Measurements from ENCODE around the gene CSNK1E.

The CSNK1E gene

DNA sequence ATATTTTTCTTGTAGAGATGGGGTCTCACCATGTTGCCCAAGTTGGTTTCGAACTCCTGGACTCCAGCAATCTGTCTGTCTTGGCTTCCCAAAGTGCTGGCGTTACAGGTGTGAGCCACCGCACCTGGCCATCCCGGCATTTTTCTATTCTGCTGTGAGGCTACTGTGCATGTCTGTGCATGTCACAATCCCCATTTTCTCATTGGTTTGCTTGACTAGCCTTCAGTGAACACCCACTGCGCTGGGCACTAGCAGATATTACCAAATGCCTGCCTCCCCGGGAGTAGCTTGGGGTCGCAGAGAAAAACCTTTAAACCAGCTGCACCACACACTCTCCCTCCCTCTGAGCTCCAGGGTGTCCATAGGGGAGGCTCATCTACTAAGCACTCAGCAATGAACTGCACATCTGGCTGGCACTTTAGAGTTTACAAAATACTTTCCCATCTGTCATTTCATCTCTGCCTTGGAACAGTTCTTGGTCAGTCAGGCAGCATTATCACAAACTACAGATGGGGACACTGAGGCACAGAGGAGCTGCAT lies 4.9 kb downstream of the CSNK1E start:
- H3K9ac ChIP-seq (ENCODE audit: low read length), result no peak overlapping the region
- no peak overlapping the region for H3K27ac ChIP-seq (ENCODE audit: low read length)

DNA sequence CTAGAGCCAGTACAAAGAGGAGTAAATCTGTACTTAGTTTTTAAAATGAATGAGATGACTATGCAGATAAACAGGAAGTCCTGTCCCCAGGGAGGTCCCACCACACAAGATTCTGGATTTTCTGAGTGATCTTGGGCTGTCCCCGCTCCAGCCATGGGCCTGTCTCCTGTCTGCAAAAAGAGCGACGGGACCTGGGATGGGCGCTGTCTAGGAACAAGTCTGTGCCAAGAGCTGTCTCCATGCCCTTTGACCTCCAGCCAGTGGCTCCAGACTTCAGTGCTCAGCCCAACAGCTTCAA lies 6.0 kb downstream of the CSNK1E start:
- Histone ChIP-seq H3K27me3 (ENCODE audit: low read depth, low read length) (no peaks in the 10 kb centered on the region), H3K36me3 (replicated peaks; ENCODE audit: low read depth, low read length) (peaks cover 52% of the 10 kb centered on the region), H3K9me3 (ENCODE audit: insufficient read depth, low read length) (no peaks in the 10 kb centered on the region), H3K4me1 (ENCODE audit: low read length) (peaks cover 93% of the 10 kb centered on the region), H2AFZ (ENCODE audit: low read depth, low read length) (no peak overlapping the region), H3K4me2 (ENCODE audit: low read length) (peak overlapping the region; percentile 68), H4K20me1 (ENCODE audit: insufficient read depth, low read length) (peaks cover 82% of the 10 kb centered on the region), H3K4me3 (ENCODE audit: low read length) (peak overlapping the region; percentile 23; the same call in 1 of the 2 replicates), H3K79me2 (ENCODE audit: low read length) (peaks cover 95% of the 10 kb centered on the region), H3K27ac (ENCODE audit: low read length) (peak overlapping the region; percentile 94), H3K9ac (ENCODE audit: low read length) (no peak overlapping the region)
- TF ChIP-seq, protein P1, sequence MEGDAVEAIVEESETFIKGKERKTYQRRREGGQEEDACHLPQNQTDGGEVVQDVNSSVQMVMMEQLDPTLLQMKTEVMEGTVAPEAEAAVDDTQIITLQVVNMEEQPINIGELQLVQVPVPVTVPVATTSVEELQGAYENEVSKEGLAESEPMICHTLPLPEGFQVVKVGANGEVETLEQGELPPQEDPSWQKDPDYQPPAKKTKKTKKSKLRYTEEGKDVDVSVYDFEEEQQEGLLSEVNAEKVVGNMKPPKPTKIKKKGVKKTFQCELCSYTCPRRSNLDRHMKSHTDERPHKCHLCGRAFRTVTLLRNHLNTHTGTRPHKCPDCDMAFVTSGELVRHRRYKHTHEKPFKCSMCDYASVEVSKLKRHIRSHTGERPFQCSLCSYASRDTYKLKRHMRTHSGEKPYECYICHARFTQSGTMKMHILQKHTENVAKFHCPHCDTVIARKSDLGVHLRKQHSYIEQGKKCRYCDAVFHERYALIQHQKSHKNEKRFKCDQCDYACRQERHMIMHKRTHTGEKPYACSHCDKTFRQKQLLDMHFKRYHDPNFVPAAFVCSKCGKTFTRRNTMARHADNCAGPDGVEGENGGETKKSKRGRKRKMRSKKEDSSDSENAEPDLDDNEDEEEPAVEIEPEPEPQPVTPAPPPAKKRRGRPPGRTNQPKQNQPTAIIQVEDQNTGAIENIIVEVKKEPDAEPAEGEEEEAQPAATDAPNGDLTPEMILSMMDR (IDR thresholded peaks at IDR 0.05; ENCODE audit: low read depth, low read length), result no peak
- TF ChIP-seq EZH2phosphoT487 (IDR thresholded peaks at IDR 0.05; ENCODE audit: low read depth), result no peak

More for the DNA sequence above, 4.9 kb downstream of the CSNK1E start:
- H3K27me3 ChIP-seq (ENCODE audit: low read depth, low read length), result no peaks in the 10 kb centered on the region
- TF ChIP-seq, protein P1 (IDR thresholded peaks at IDR 0.05; ENCODE audit: low read depth, low read length), result no peak
- TF ChIP-seq EZH2phosphoT487 (IDR thresholded peaks at IDR 0.05; ENCODE audit: low read depth), result no peak
- peaks cover 85% of the 10 kb centered on the region for H4K20me1 ChIP-seq (ENCODE audit: insufficient read depth, low read length)
- H3K79me2 ChIP-seq (ENCODE audit: low read length), result peaks cover 98% of the 10 kb centered on the region
- peaks cover 82% of the 10 kb centered on the region for H3K4me1 ChIP-seq (ENCODE audit: low read length)
- no peak overlapping the region for H2AFZ ChIP-seq (ENCODE audit: low read depth, low read length)
- H3K4me3 ChIP-seq (ENCODE audit: low read length), result no peak overlapping the region
- H3K9me3 ChIP-seq (ENCODE audit: insufficient read depth, low read length), result no peaks in the 10 kb centered on the region
- H3K36me3 ChIP-seq (replicated peaks; ENCODE audit: low read depth, low read length), result peaks cover 53% of the 10 kb centered on the region
- peak overlapping the region; percentile 68; the same call in 1 of the 2 replicates for H3K4me2 ChIP-seq (ENCODE audit: low read length)

DNA sequence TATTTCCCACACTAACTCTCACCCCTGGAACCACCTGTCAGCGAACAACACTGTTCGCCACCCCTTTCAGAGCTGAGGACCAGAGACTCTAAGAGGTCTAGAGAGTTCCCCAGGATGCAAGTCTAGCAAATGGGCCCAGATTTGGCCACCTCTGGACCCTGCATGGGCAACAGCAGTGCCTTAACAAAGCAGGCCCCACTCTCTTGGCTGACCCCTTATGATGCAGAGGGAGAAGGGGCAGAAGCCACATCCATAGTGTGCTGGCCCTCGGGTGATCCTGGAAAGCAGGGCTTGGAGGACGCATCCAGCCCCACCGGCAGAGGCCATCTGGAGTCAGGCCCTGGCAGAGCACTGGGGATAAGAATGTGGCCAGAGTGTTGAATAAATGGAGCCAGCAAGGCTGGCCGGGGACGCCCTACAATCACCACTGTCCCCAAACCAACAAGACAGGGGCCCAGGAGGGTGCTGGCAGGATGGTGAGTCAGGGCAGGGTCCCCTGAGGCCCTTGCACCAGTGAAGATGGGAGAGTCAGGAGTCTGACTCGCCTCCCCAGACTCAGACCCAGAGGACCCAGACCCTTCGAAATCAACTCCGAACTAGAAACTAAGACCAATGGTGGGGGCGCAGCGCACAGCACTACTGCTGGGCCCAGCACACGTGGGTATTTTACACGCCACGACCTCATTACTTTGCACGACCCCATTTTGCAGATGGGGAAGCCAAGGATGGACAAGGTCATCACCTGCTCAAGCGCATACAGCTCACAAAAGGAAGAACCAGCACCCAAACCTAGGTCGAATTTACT lies 6.5 kb downstream of the CSNK1E start:
- Histone ChIP-seq H3K4me1 (ENCODE audit: low read length) (peaks cover 98% of the 10 kb centered on the region), H3K36me3 (replicated peaks; ENCODE audit: low read depth, low read length) (peaks cover 50% of the 10 kb centered on the region), H3K4me3 (ENCODE audit: low read length) (peak overlapping the region; percentile 23; the same call in 1 of the 2 replicates), H3K27me3 (ENCODE audit: low read depth, low read length) (no peaks in the 10 kb centered on the region), H3K9ac (ENCODE audit: low read length) (0 out of 2 replicates have a peak overlapping the region, but pooled peaks have one; percentile 4), H3K79me2 (ENCODE audit: low read length) (peaks cover 90% of the 10 kb centered on the region), H3K27ac (ENCODE audit: low read length) (peak overlapping the region; percentile 94), H3K9me3 (ENCODE audit: insufficient read depth, low read length) (no peaks in the 10 kb centered on the region), H2AFZ (ENCODE audit: low read depth, low read length) (no peak overlapping the region), H4K20me1 (ENCODE audit: insufficient read depth, low read length) (peaks cover 76% of the 10 kb centered on the region), H3K4me2 (ENCODE audit: low read length) (peak overlapping the region; percentile 68)
- TF ChIP-seq, protein P1 (IDR thresholded peaks at IDR 0.05; ENCODE audit: low read depth, low read length), result no peak
- TF ChIP-seq EZH2phosphoT487 (IDR thresholded peaks at IDR 0.05; ENCODE audit: low read depth), result no peak
